ENCODE data around the gene ANKRD11. TPM values are rescaled to one million over a fixed set of nuclear protein-coding genes. Genes with fewer than 3 reads are reported as not detected.
A peak's percentile ranks its signal among the peaks of the same experiment; 100 is the strongest.
"Not testable (repeated sequence)": the region's sequence is repeated elsewhere in the genome, so short reads cannot be mapped to it uniquely, and the experiment has no call there.

ANKRD11 gene
- total RNA-seq, 1 donor: 97.4 TPM

GRCh38 chr16:89455692-89456091 is 34.7 kb downstream of the ANKRD11 start:
- Histone ChIP-seq H3K36me3 (ENCODE audit: insufficient read depth, low read length) (no peaks in the 10 kb centered on the region), H3K4me2 (ENCODE audit: insufficient read depth, low read length) (no peak overlapping the region), H4K20me1 (ENCODE audit: insufficient read depth, low read length) (peaks cover 59% of the 10 kb centered on the region), H3K4me1 (ENCODE audit: insufficient read depth, low read length) (peaks cover 26% of the 10 kb centered on the region), H3K27ac (ENCODE audit: low read depth, low read length) (no peak overlapping the region), H3K27me3 (ENCODE audit: insufficient read depth, low read length) (no peaks in the 10 kb centered on the region), H3K4me3 (ENCODE audit: insufficient read depth, low read length) (no peak overlapping the region), H3K79me2 (ENCODE audit: insufficient read depth, low read length) (peaks cover 96% of the 10 kb centered on the region), H3K9me3 (ENCODE audit: low read depth, low read length) (no peaks in the 10 kb centered on the region), H2AFZ (ENCODE audit: low read length) (no peak overlapping the region)
- no peak for DNase-seq (ENCODE audit: insufficient read length, low spot score, missing footprints)
- TF ChIP-seq CTCF (IDR thresholded peaks at IDR 0.05; ENCODE audit: extremely low read depth, low read depth, low read length): no peak

- peaks cover 59% of the 10 kb centered on the region for H4K20me1 ChIP-seq (ENCODE audit: insufficient read depth, low read length)
- peaks cover 96% of the 10 kb centered on the region for H3K79me2 ChIP-seq (ENCODE audit: insufficient read depth, low read length)
- TF ChIP-seq CTCF (IDR thresholded peaks at IDR 0.05; ENCODE audit: extremely low read depth, low read depth, low read length): no peak
- H3K4me2 ChIP-seq (ENCODE audit: insufficient read depth, low read length): no peak overlapping the region
- no peak overlapping the region for H3K27ac ChIP-seq (ENCODE audit: low read depth, low read length)
- no peak for DNase-seq (ENCODE audit: insufficient read length, low spot score, missing footprints)
- no peaks in the 10 kb centered on the region for H3K36me3 ChIP-seq (ENCODE audit: insufficient read depth, low read length)
- H3K4me3 ChIP-seq (ENCODE audit: insufficient read depth, low read length): no peak overlapping the region
- no peaks in the 10 kb centered on the region for H3K9me3 ChIP-seq (ENCODE audit: low read depth, low read length)
- H2AFZ ChIP-seq (ENCODE audit: low read length): no peak overlapping the region
- no peaks in the 10 kb centered on the region for H3K27me3 ChIP-seq (ENCODE audit: insufficient read depth, low read length)
- H3K4me1 ChIP-seq (ENCODE audit: insufficient read depth, low read length): peaks cover 32% of the 10 kb centered on the region
These were observed 35.2 kb downstream of the ANKRD11 start for GRCh38 chr16:89455178-89455577.

GRCh38 chr16:89454378-89455125 is 35.8 kb downstream of the ANKRD11 start:
- not testable (repeated sequence) for DNase-seq (ENCODE audit: insufficient read length, low spot score, missing footprints); H3K27ac ChIP-seq (ENCODE audit: low read depth, low read length); H3K9me3 ChIP-seq (ENCODE audit: low read depth, low read length); H3K4me2 ChIP-seq (ENCODE audit: insufficient read depth, low read length); H2AFZ ChIP-seq (ENCODE audit: low read length); H3K4me3 ChIP-seq (ENCODE audit: insufficient read depth, low read length); H3K27me3 ChIP-seq (ENCODE audit: insufficient read depth, low read length); H3K36me3 ChIP-seq (ENCODE audit: insufficient read depth, low read length)
- H3K4me1 ChIP-seq (ENCODE audit: insufficient read depth, low read length): peaks cover 37% of the 10 kb centered on the region
- peaks cover 96% of the 10 kb centered on the region for H3K79me2 ChIP-seq (ENCODE audit: insufficient read depth, low read length)
- H4K20me1 ChIP-seq (ENCODE audit: insufficient read depth, low read length): peaks cover 64% of the 10 kb centered on the region

GRCh38 chr16:89453501-89454321 is 36.6 kb downstream of the ANKRD11 start:
- H4K20me1 ChIP-seq (ENCODE audit: insufficient read depth, low read length): peaks cover 67% of the 10 kb centered on the region
- peaks cover 96% of the 10 kb centered on the region for H3K79me2 ChIP-seq (ENCODE audit: insufficient read depth, low read length)
- peak; percentile 89 for DNase-seq (ENCODE audit: insufficient read length, low spot score, missing footprints)
- peak; percentile 33 for TF ChIP-seq CTCF (IDR thresholded peaks at IDR 0.05; ENCODE audit: extremely low read depth, low read depth, low read length)
- no peaks in the 10 kb centered on the region for H3K27me3 ChIP-seq (ENCODE audit: insufficient read depth, low read length)
- H3K4me1 ChIP-seq (ENCODE audit: insufficient read depth, low read length): peaks cover 31% of the 10 kb centered on the region
- no peaks in the 10 kb centered on the region for H3K9me3 ChIP-seq (ENCODE audit: low read depth, low read length)
- no peak overlapping the region for H2AFZ ChIP-seq (ENCODE audit: low read length)
- H3K4me3 ChIP-seq (ENCODE audit: insufficient read depth, low read length): no peak overlapping the region
- H3K4me2 ChIP-seq (ENCODE audit: insufficient read depth, low read length): peak overlapping the region; percentile 10
- no peak overlapping the region for H3K27ac ChIP-seq (ENCODE audit: low read depth, low read length)
- no peaks in the 10 kb centered on the region for H3K36me3 ChIP-seq (ENCODE audit: insufficient read depth, low read length)
